Heart right ventricle (tissue), 16 donors: ENCODE measurements around the gene TCEAL1. TPM values are rescaled to one million over a fixed set of nuclear protein-coding genes. Genes with fewer than 3 reads are reported as not detected.

Experiments
- ATAC-seq, 8 donors: fragments of 200-7000 bp; cut with Tn5 transposase; one replicate each; pipeline ENCODE4 v1.9.1; 2020; ENCODE audit warnings: mild to moderate bottlenecking in 8 of 8, moderate library complexity in 8 of 8, moderate number of reproducible peaks in 1 of 8
- DNase-seq, 2 donors: peaks; one replicate each; pipeline ENCODE4 v3.0.0-alpha.2; 2020
- H3K27ac ChIP-seq, 10 donors: fragments of 200-600 bp; sonication (generic) in 2 of 10; one replicate each; pipeline versions ENCODE4 v1.5.0 to v1.8.0; 2020 to 2022; ENCODE audit warnings: mild to moderate bottlenecking in 3 of 10
- H3K27me3 ChIP-seq, 7 donors: fragments of 200-600 bp; one replicate each; pipeline ENCODE4 v1.8.0; 2021 to 2022; ENCODE audit warnings: mild to moderate bottlenecking in 2 of 7
- H3K36me3 ChIP-seq, 9 donors: fragments of 200-600 bp; sonication (generic) in 1 of 9; one replicate each; pipeline versions ENCODE4 v1.5.0 to v1.8.0; 2020 to 2022; ENCODE audit warnings: mild to moderate bottlenecking in 2 of 9
- H3K4me1 ChIP-seq, 9 donors: fragments of 200-600 bp; sonication (generic) in 1 of 9; one replicate each; pipeline versions ENCODE4 v1.5.0 to v1.8.0; 2020 to 2022; ENCODE audit warnings: mild to moderate bottlenecking in 4 of 9
- H3K4me3 ChIP-seq, 10 donors: fragments of 200-600 bp; sonication (generic) in 2 of 10; one replicate each; pipeline versions ENCODE4 v1.5.0 to v1.8.0; 2020 to 2022; ENCODE audit warnings: mild to moderate bottlenecking in 7 of 10, moderate library complexity in 2 of 10
- H3K9me3 ChIP-seq, 11 donors: fragments of 200-600 bp in 10 of 11; sonication (generic) in 2 of 11; one replicate each; pipeline versions ENCODE4 v1.5.0 to v1.8.0; 2013 to 2022; ENCODE audit warnings: mild to moderate bottlenecking in 2 of 11, control low read depth in 1 of 11, moderate library complexity in 1 of 11
- WGBS, 2 donors: extraction: QIAGEN DNeasy Blood & Tissue Kit; methylation state at CpG; one replicate each; pipeline ENCODE4 v1.1.7; 2013; ENCODE audit warnings: inconsistent platforms in 1 of 2; 5-methylcytosine and 5-hydroxymethylcytosine counted together
- intact Hi-C, 10 donors: fragments of 100-400 bp; cut with DNase I; formaldehyde crosslinking; loops; one replicate each; pipeline versions ENCODE4 v1.11.1 to v1.14.2; 2022
- long read RNA-seq, 3 donors: library from polyadenylated mRNA; unstranded; transcript quantifications; one replicate each; pipeline ENCODE4 v2.0.0, GENCODE V29; 2020 to 2021
- polyA plus RNA-seq, 2 donors: library from polyadenylated mRNA; stranded (reverse); fragments of 200-250 nt; gene quantifications; one replicate each; pipeline ENCODE4 v1.2.3, GENCODE V29; 2013
- total RNA-seq, 10 donors: library from RNA; stranded (reverse); fragmentation: NEBNext Ultra II Directional in 3 of 10; extraction: Animal tissue kit (Norgen Biotek cat#: 25700) in 3 of 10; gene quantifications; one replicate each; pipeline versions ENCODE4 v1.2.1 to v1.2.4, GENCODE V29; 2021 to 2023
- TF ChIP-seq, protein P1 (sequence below), 9 donors: fragments of 200-600 bp; sonication (generic) in 2 of 9; IDR thresholded peaks; one replicate each; pipeline versions ENCODE4 v1.5.0 to v1.8.0; 2021 to 2022; ENCODE audit warnings: antibody characterized with exemption in 9 of 9, mild to moderate bottlenecking in 5 of 9, moderate library complexity in 1 of 9
- donor health status: Arrhythmogenic right ventricular cardiomyopathy.
- donor health status: ischemic (EF 13 %, LVEDD 7.1; RV severe dilation, severe dysfunction).
- donor health status: healthy with polysubstance abuse.
- donor health status: DM: no; HTN: yes; CAD: no.
- donor health status: DM: no; HTN: no; CAD: no.
- donor health status: ischemic (EF 25% LVEDD 6.9; RV normal size, moderate dysfunction).
- donor health status: ischemic (EF 25% LVEDD 5.7; RV mildly dilated, moderate dysfunction).
- donor health status: healthy.
- donor health status: DM: yes; HTN: yes; CAD: no.
- donor health status: Ischemic cardiomyopathy.
- donor health status: ischemic (EF 35%, LVEDD 5.7; RV mildly dilated, moderate dysfunction).
- donor health status: nonischemic (EF 11% LVEDD 7.7; RV severe dilation, severe dysfunction).
- donor health status: DM: yes; HTN: yes; CAD: no.
- donor health status: PGD.
- donor health status: ischemic (EF 29% LVEDD 5.4; RV normal size, mild dysfunction).
- donor health status: nonischemic (EF 23%, LVEDD 6.1; RV moderate dilation, normal function).

TCEAL1 gene, protein sequence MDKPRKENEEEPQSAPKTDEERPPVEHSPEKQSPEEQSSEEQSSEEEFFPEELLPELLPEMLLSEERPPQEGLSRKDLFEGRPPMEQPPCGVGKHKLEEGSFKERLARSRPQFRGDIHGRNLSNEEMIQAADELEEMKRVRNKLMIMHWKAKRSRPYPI
- total RNA-seq (10 to 100 TPM; 16.6 to 33.0 (median 21.9) TPM), polyA plus RNA-seq (10 to 100 TPM; 16.8 to 21.9 TPM)
- long read RNA-seq, donor 1, partial matches to known transcripts: 2 of 18 reads
- long read RNA-seq, donor 1, other reads (novel, unspliced or antisense): 10 of 18 reads
- long read RNA-seq, donor 2, partial matches to known transcripts: 2 of 16 reads
- long read RNA-seq, donor 2, other reads (novel, unspliced or antisense): 8 of 16 reads
- long read RNA-seq, donor 3, transcript TCEAL1-201 (3 exons, 1,164 nt): major isoform, 15 of 30 reads
- long read RNA-seq, donor 3, partial matches to known transcripts: 4 of 30 reads
- long read RNA-seq, donor 3, other reads (novel, unspliced or antisense): 7 of 30 reads

DNA sequence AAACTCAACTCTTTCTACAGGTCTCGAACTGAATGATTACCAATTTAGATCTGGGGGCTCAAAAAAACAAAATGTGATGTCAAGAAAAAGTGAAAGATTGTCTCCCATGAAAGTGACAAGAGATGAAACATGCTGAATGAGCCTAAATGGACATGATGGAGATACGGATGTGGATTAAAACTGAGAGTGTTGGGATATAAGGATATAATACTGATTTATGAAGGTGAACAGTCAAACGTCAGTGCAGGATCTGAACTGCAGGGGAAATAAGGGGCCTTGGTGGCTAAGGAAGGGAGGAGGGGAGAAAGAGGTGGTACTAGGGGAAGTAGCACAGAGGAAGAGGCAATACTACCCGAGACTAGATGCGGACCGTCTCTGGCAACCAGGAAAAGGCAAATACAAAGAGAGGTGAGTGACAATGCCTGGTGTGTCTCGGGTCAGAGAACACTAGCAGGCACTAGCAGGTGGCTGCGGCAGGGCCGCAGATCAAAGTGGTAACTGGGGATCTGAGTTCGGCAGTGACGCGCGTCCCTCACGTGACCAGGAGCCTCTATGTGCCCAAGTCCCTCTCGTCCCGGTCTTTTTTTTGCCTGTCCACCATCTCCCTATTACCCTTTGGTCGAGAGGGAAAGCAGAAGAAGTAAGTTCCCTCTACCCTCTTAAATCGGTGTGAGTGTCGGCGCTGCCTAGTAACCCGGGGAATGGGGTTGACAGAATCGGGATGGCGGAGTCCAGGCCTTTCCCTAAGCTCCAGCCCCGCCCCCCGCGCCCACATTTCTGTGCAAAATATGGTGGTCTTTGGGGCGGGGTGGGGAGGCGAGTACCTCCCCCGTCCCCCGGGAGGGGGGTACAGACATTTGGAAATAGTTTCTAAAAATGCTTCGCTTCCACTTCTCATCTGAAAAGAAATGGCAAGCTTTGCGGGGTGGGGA, at the start of gene TCEAL1:
Gene TCEAL1, plus strand, starts transcription at position 590 of the 932 bp plus-strand sequence. CDS start 942 bp downstream, outside the sequence.
- Histone ChIP-seq H3K4me1 (peaks cover 0 to 23% (median 7%) of the 10 kb centered on the region in 9 donors), H3K9me3 (no peaks in the 10 kb centered on the region), H3K36me3 (no peaks in the 10 kb centered on the region), H3K4me3 (peak within 1 kb of the TSS; percentile 61 to 79 (median 72)), H3K27me3 (peaks cover 0 to 23% (median 0%) of the 10 kb centered on the region in 7 donors), H3K27ac (peak within 1 kb of the TSS; percentile 69 to 95 (median 92))
- DNase-seq (peak; percentile 46 to 52), ATAC-seq (peak; percentile 68 to 84 (median 78))
- TF ChIP-seq, protein P1, sequence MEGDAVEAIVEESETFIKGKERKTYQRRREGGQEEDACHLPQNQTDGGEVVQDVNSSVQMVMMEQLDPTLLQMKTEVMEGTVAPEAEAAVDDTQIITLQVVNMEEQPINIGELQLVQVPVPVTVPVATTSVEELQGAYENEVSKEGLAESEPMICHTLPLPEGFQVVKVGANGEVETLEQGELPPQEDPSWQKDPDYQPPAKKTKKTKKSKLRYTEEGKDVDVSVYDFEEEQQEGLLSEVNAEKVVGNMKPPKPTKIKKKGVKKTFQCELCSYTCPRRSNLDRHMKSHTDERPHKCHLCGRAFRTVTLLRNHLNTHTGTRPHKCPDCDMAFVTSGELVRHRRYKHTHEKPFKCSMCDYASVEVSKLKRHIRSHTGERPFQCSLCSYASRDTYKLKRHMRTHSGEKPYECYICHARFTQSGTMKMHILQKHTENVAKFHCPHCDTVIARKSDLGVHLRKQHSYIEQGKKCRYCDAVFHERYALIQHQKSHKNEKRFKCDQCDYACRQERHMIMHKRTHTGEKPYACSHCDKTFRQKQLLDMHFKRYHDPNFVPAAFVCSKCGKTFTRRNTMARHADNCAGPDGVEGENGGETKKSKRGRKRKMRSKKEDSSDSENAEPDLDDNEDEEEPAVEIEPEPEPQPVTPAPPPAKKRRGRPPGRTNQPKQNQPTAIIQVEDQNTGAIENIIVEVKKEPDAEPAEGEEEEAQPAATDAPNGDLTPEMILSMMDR (IDR thresholded peaks at IDR 0.05): no peak
- intact Hi-C loops: loop anchor here in 3 of 10 donors (5.0 to 10.0 kb wide), 4 partner anchors 56 to 96 kb away; partner anchors contain the start of gene MORF4L2 (in 2 of the 3)
- 3% methylated on average over 29 to 32 of the region's 32 CpGs for WGBS, 2 donors

DNA sequence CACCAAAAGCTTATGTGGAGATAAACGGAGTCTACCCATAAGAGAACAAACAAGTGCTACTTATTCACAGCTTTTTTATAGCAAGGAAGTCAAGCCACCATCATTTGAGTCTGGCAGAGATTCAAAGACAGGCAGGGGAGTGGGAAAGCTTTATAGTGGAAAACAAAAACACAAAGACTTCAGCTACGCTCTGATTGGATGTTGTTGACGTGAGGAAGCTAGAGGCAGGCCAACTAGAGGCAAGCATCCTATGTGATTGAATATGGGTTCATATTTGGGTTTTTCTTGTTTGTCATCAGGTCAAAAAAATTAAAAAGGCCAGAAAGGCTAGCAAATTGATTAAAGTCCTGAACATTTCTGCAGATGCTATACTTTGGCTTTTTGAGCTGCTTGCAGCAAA, 44.2 kb upstream of the TCEAL1 start:
- intact Hi-C loops: no loop called here
- ATAC-seq (no peak), DNase-seq (no peak)
- no peak overlapping the region for H3K27ac ChIP-seq
- WGBS, 2 donors: 75 to 82% methylated on average over 3 of the region's 3 CpGs
- H3K9me3 ChIP-seq: peaks cover 0 to 8% (median 0%) of the 10 kb centered on the region in 11 donors
- H3K4me3 ChIP-seq: peak overlapping the region in 4 of 10 donors; percentile 69 to 74 (median 72)
- peaks cover 0 to 14% (median 0%) of the 10 kb centered on the region in 9 donors for H3K4me1 ChIP-seq
- H3K36me3 ChIP-seq: peaks cover 0 to 18% (median 0%) of the 10 kb centered on the region in 9 donors
- H3K27me3 ChIP-seq: peaks cover 0 to 15% (median 0%) of the 10 kb centered on the region in 7 donors
- TF ChIP-seq, protein P1 (IDR thresholded peaks at IDR 0.05): no peak

DNA sequence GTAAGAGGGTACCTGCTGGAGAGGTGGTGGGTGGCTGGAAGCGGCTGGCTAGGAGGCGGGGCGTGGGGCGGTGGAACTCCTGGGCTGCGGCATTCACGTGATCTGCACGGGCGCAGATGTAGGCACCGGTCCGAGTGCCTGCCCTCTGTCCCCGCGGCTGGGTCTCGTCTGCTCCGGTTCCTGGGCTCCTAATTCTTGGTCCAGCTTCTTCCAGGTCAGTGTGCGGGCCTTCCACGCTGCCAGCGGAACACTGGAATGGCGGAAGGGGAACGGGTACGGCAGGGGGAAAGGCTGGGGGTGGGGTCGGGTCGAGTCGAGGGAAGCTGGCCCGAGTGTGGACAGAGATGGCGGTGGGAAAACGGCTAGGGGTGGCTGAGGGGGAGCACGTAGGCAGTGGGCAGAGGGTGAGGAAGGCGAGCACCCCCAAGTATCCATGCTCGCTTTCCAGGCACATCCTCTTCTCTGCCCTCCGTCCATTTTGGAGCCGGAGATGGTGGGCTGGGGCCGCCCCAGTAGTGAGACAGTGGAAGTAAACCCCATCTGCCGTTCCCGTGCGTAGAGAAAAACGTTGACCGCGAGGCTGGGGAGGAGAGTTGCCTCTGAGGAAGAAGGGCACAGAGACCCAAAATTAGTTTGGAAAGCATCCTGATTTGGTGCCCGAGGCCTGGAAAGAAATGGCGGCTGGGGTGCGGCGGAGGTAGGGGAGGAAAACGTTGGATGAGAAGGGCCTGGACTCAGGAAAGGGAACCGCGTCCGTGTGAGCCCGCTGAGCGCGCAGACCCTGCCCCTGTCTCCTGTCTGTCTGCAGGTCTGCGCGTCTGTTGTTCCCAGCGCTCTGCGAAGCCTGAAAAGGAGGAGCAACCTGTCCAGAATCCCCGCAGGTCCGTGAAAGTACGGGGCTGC, 43.1 kb upstream of the TCEAL1 start, which contains the start of gene TCEAL4:
Gene TCEAL4, plus strand, starts transcription at position 105 of the 903 bp plus-strand sequence. CDS start 1,161 bp downstream, outside the sequence.
- DNase-seq: peak; percentile 37 to 54
- Histone ChIP-seq H3K9me3 (peaks cover 0 to 8% (median 0%) of the 10 kb centered on the region in 11 donors), H3K27ac (peak within 1 kb of the TSS; percentile 63 to 89 (median 86)), H3K36me3 (peaks cover 0 to 20% (median 0%) of the 10 kb centered on the region in 9 donors), H3K27me3 (peaks cover 0 to 7% (median 0%) of the 10 kb centered on the region in 7 donors), H3K4me1 (peaks cover 0 to 14% (median 0%) of the 10 kb centered on the region in 9 donors), H3K4me3 (peak within 1 kb of the TSS; percentile 38 to 74 (median 68))
- intact Hi-C loops: no loop called here
- 0 to 1% methylated on average over 35 to 56 of the region's 56 CpGs for WGBS, 2 donors
- peak; percentile 91 to 96 (median 94) for ATAC-seq
- TF ChIP-seq, protein P1 (IDR thresholded peaks at IDR 0.05): no peak
